Esophagus squamous epithelium (tissue), 5 donors: ENCODE measurements around the gene RTL10. TPM values are rescaled to one million over a fixed set of nuclear protein-coding genes. Genes with fewer than 3 reads are reported as not detected.
A peak's percentile ranks its signal among the peaks of the same experiment; 100 is the strongest.

Experiments used
- DNase-seq: peaks from one replicate; lab custom pipeline; 2025; lab: John Stamatoyannopoulos, UW
- H3K27ac ChIP-seq, 4 donors: fragments of 200-600 bp; sonication (generic); one replicate each; pipeline ENCODE4 v1.5.1; 2016 to 2019; ENCODE audit warnings: mild to moderate bottlenecking in 1 of 4
- H3K27me3 ChIP-seq, 4 donors: fragments of 200-600 bp; sonication (generic); 1 replicate in 3 of 4; 2 replicates in 1 of 4; pipeline versions ENCODE4 v1.5.1 to v1.6.0; 2017 to 2021; ENCODE audit warnings: antibody characterized with exemption in 1 of 4
- H3K36me3 ChIP-seq, 3 donors: fragments of 200-600 bp; sonication (generic); one replicate each; pipeline ENCODE4 v1.5.1; 2016 to 2019
- H3K4me1 ChIP-seq, 3 donors: fragments of 200-600 bp; sonication (generic); one replicate each; pipeline ENCODE4 v1.5.1; 2017 to 2019
- H3K4me3 ChIP-seq, 4 donors: fragments of 200-600 bp; sonication (generic); 1 replicate in 3 of 4; 2 replicates in 1 of 4; pipeline ENCODE4 v1.5.1; 2016 to 2019; ENCODE audit warnings: mild to moderate bottlenecking in 2 of 4, moderate library complexity in 1 of 4
- H3K9me3 ChIP-seq, 3 donors: fragments of 200-600 bp; sonication (generic); one replicate each; pipeline ENCODE4 v1.5.1; 2016 to 2019
- POLR2A ChIP-seq, 4 donors: fragments of 450-650 bp; IDR thresholded peaks; one replicate each; pipeline ENCODE4 v1.6.1; 2017; ENCODE audit warnings: antibody characterized with exemption in 4 of 4, mild to moderate bottlenecking in 4 of 4, moderate library complexity in 3 of 4
- WGBS, 2 donors: methylation state at CpG; one replicate each; pipeline ENCODE4 v1.1.5; 2018; 5-methylcytosine and 5-hydroxymethylcytosine counted together
- intact Hi-C: fragments of 100-400 bp; cut with DNase I; formaldehyde crosslinking; loops from one replicate; pipeline ENCODE4 v1.15.0; 2022
- total RNA-seq, 4 donors: library from RNA; depleted of rRNA; stranded (reverse); fragments of >200 nt; gene quantifications; one replicate each; pipeline ENCODE4 v1.1.0, GENCODE V29; 2016
- TF ChIP-seq, protein P1 (sequence below), 6 experiments: fragments of 450-650 bp in 4 of 6; fragments of 200-600 bp in 2 of 6; sonication (generic) in 2 of 6; IDR thresholded peaks; one replicate each; pipeline ENCODE4 v1.5.1; 2016 to 2019; ENCODE audit warnings: antibody characterized with exemption in 6 of 6, mild to moderate bottlenecking in 4 of 6, moderate library complexity in 4 of 6
- donor health status: DM: yes; HTN: yes; CAD: no.

Gene RTL10, protein sequence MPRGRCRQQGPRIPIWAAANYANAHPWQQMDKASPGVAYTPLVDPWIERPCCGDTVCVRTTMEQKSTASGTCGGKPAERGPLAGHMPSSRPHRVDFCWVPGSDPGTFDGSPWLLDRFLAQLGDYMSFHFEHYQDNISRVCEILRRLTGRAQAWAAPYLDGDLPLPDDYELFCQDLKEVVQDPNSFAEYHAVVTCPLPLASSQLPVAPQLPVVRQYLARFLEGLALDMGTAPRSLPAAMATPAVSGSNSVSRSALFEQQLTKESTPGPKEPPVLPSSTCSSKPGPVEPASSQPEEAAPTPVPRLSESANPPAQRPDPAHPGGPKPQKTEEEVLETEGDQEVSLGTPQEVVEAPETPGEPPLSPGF
- total RNA-seq = 10 to 100 TPM in 2 of 4 donors, 1 to 10 TPM in 2; 9.4 to 18.2 (median 11.4) TPM

DNA sequence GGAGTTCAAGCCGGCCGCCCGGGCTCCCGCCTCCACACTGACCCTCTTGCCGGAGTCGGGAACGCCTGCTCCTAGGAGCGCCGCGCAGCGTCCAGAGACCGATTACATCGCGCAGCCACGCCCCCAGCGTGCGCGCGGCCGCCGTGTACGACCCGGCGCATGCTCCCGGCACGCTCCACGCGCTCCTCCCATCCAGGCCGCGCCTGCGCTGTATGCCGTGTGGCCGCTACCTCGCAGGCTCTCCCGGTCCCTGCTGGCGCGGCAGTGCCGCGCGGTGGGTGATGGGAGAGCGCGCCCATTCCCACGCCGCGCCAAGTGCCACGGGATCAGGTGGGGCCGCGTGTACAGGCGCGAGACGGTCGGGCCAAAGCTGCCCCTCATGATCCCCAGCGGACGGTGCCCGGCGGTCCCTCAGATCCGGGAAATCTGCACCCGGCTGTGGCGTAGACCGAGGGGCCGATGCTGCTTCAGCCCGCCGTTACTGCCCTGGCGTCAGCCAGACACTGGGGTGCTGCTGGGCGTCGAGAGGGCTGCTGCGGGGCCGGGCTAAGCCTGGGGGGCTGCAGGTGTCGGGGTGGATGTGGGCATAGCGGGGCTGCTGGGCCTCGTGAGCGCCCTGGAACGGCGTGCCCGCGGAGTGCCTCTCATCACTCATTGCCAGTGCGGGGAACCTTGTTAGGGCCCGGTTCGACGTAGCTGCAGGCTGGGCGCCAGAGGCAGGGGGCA lies at the start of gene RTL10, which contains the start of gene GNB1L:
RTL10 (minus strand) TSS at position 97 of the 726 bp plus-strand sequence. CDS start 2,613 bp downstream, outside the sequence.
GNB1L (minus strand) TSS at position 97 of the 726 bp plus-strand sequence. CDS start 33,519 bp downstream, outside the sequence.
- TF ChIP-seq, protein P1, sequence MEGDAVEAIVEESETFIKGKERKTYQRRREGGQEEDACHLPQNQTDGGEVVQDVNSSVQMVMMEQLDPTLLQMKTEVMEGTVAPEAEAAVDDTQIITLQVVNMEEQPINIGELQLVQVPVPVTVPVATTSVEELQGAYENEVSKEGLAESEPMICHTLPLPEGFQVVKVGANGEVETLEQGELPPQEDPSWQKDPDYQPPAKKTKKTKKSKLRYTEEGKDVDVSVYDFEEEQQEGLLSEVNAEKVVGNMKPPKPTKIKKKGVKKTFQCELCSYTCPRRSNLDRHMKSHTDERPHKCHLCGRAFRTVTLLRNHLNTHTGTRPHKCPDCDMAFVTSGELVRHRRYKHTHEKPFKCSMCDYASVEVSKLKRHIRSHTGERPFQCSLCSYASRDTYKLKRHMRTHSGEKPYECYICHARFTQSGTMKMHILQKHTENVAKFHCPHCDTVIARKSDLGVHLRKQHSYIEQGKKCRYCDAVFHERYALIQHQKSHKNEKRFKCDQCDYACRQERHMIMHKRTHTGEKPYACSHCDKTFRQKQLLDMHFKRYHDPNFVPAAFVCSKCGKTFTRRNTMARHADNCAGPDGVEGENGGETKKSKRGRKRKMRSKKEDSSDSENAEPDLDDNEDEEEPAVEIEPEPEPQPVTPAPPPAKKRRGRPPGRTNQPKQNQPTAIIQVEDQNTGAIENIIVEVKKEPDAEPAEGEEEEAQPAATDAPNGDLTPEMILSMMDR (IDR thresholded peaks at IDR 0.05) = peak in 3 of 6 experiments; percentile 5 to 58 (median 31)
- peak in 3 of 4 donors; percentile 86 to 97 (median 96) for TF ChIP-seq POLR2A (IDR thresholded peaks at IDR 0.05)
- peak; percentile 69 for DNase-seq
- peaks cover 37 to 69% (median 46%) of the 10 kb centered on the region in 3 donors for H3K4me1 ChIP-seq
- H3K27me3 ChIP-seq = no peaks in the 10 kb centered on the region
- H3K27ac ChIP-seq = peak within 1 kb of the TSS; percentile 96 to 98 (median 98)
- WGBS, 2 donors = 0% methylated on average over 5 of the region's 81 CpGs; no CpG with 5 or more reads in 1 of the 2 donors
- H3K9me3 ChIP-seq = no peaks in the 10 kb centered on the region
- peaks cover 10 to 26% (median 10%) of the 10 kb centered on the region in 3 donors for H3K36me3 ChIP-seq
- peak within 1 kb of the TSS; percentile 63 to 92 (median 78) for H3K4me3 ChIP-seq
- intact Hi-C loops = no loop called here

DNA sequence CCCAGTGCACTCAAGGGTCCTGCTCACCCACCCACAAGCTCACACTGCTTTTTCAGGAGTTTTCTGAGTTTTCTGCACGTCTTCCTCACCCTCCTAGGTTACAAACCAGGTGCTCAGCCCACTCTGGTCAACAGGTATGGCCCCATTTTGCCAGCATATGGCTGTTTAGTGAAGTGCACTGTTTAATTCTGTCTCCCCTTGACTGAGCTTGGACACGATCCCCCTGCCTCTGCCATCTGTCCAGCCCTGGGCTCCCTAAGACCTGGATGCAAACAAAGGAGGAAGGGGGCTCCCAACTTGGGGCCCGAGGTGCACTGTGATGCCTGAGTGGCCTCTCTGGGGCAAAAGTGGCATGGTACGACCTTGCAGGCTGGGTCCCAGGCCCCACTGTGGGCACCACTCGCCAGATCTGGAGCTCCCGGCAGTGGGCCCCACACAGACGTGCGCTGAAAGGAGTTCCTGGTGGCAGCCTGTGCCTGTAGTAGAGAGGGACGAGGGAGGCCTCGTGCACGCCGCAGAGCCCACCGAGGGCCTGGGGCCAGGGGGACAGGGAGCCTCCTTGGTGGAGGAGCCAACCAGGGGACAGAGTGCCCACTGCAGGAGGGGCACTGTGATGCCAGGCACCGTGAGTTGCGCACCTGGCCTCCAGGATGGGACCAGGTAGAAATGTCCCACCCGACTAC lies 49.6 kb upstream of the RTL10 start:
- H3K9me3 ChIP-seq = no peaks in the 10 kb centered on the region
- H3K27ac ChIP-seq = no peak overlapping the region
- H3K36me3 ChIP-seq = peaks cover 0 to 76% (median 0%) of the 10 kb centered on the region in 3 donors
- WGBS, 2 donors = 71 to 86% methylated on average over 2 to 5 of the region's 16 CpGs
- H3K4me1 ChIP-seq = peaks cover 0 to 5% (median 0%) of the 10 kb centered on the region in 3 donors
- intact Hi-C loops = no loop called here
- no peaks in the 10 kb centered on the region for H3K27me3 ChIP-seq
- TF ChIP-seq, protein P1 (IDR thresholded peaks at IDR 0.05) = no peak
- no peak overlapping the region for H3K4me3 ChIP-seq
- DNase-seq = no peak

DNA sequence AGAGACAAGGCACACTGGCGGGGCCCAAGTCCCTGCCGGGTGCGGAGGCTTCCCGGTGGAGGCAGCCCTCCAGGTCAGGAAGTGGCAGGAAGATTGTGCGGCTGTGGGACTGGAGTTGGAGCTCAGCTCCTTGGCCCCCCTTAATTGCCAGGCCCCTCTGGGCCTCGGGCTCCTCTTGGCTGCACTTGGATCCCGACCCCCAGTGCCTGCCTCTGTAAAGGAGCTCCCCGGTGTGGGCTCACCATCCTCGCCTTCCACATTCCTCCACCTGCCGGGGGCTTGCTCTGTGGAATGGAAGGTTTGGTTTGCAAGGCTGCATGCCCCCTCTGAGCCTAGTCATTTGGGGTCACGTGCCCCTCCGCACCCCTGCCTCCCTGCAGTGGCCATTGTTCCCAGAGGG lies 48.8 kb upstream of the RTL10 start:
- intact Hi-C loops = no loop called here
- TF ChIP-seq, protein P1 (IDR thresholded peaks at IDR 0.05) = no peak
- no peak for TF ChIP-seq POLR2A (IDR thresholded peaks at IDR 0.05)
- Histone ChIP-seq H3K36me3 (peaks cover 0 to 78% (median 0%) of the 10 kb centered on the region in 3 donors), H3K9me3 (no peaks in the 10 kb centered on the region), H3K4me3 (no peak overlapping the region), H3K27me3 (no peaks in the 10 kb centered on the region), H3K27ac (no peak overlapping the region), H3K4me1 (peaks cover 0 to 5% (median 0%) of the 10 kb centered on the region in 3 donors)
- no peak for DNase-seq
- WGBS, 2 donors = 70 to 93% methylated on average over 5 to 7 of the region's 12 CpGs

GRCh38 chr22:19903031-19903430 lies 48.4 kb upstream of the RTL10 start:
- 80 to 100% methylated on average over 1 to 2 of the region's 9 CpGs for WGBS, 2 donors
- no peak for DNase-seq
- H3K36me3 ChIP-seq = peaks cover 0 to 78% (median under 1%) of the 10 kb centered on the region in 3 donors
- intact Hi-C loops = no loop called here
- H3K27ac ChIP-seq = no peak overlapping the region
- no peaks in the 10 kb centered on the region for H3K27me3 ChIP-seq
- TF ChIP-seq POLR2A (IDR thresholded peaks at IDR 0.05) = no peak
- TF ChIP-seq, protein P1 (IDR thresholded peaks at IDR 0.05) = no peak
- no peaks in the 10 kb centered on the region for H3K9me3 ChIP-seq
- H3K4me1 ChIP-seq = peaks cover 0 to 5% (median 0%) of the 10 kb centered on the region in 3 donors
- H3K4me3 ChIP-seq = no peak overlapping the region
